ENCODE data around the gene FAM50B. TPM values are rescaled to one million over a fixed set of nuclear protein-coding genes. Genes with fewer than 3 reads are reported as not detected.
A peak's percentile ranks its signal among the peaks of the same experiment; 100 is the strongest.

Gene FAM50B
- total RNA-seq, 4 donors from 2014 or later: 1.8 to 25.4 (median 12.2) TPM

DNA sequence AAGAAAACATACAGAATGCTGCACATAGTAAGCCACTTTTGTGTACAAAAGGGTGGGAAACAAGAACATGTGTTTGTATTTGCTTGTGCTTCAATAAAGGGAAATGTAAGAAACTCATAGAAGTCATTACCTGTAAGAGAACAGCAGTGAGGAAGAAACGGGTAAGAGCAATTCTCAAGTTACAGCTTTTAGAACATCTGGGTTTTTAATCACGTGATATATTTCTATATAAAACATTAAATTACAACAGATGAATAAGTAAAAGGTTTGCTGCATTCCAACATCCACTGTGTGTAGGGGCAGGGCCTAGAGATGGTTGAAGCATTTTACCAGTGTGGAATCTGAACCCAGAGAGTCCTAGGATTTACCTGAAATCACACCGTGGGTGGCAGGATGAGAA lies 36.6 kb upstream of the FAM50B start:
- Histone ChIP-seq H3K27ac (peak overlapping the region in 1 of 2 donors; percentile 41), H3K27me3 (no peaks in the 10 kb centered on the region), H3K4me3 (no peak overlapping the region), H3K36me3 (no peaks in the 10 kb centered on the region), H3K4me1 (no peaks in the 10 kb centered on the region), H3K9me3 (no peaks in the 10 kb centered on the region)
- DNase-seq: no peak
- intact Hi-C loops (cut with DNase I; ENCODE audit: low total_unique reads): no loop called here
- no peak for TF ChIP-seq POLR2A (IDR thresholded peaks at IDR 0.05)
- TF ChIP-seq, protein P1, sequence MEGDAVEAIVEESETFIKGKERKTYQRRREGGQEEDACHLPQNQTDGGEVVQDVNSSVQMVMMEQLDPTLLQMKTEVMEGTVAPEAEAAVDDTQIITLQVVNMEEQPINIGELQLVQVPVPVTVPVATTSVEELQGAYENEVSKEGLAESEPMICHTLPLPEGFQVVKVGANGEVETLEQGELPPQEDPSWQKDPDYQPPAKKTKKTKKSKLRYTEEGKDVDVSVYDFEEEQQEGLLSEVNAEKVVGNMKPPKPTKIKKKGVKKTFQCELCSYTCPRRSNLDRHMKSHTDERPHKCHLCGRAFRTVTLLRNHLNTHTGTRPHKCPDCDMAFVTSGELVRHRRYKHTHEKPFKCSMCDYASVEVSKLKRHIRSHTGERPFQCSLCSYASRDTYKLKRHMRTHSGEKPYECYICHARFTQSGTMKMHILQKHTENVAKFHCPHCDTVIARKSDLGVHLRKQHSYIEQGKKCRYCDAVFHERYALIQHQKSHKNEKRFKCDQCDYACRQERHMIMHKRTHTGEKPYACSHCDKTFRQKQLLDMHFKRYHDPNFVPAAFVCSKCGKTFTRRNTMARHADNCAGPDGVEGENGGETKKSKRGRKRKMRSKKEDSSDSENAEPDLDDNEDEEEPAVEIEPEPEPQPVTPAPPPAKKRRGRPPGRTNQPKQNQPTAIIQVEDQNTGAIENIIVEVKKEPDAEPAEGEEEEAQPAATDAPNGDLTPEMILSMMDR (IDR thresholded peaks at IDR 0.05): no peak

DNA sequence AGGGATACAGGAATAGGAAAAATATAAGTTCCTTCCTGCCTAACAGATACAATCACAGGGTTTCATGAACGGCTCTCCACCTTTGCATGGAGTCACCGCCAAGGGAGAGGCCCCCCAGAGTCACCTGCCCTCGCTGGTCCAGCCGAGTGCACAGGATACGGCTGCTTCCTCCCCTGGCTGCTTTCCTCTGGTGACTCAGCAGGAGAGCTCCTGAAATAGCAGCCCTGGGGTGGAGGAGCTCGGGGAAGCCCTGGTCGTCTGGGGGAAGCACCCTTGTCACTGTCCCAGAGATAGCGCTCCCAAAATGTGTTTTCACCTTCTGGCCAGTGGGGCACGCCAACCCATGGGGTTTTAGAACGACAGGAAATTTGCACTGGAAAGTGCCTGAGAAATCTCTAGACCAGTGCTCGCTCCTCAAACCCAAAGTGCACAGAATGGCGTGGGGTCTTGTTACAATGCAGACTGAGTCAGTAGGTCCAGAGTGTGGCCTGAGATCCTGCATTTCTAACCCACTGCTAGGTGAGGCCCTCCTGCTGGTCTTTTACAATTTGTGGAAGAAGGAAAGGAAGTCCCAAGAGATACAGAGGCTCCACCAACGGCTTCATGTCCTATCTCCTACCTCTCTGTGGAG lies 35.9 kb upstream of the FAM50B start:
- Histone ChIP-seq H3K36me3 (no peaks in the 10 kb centered on the region), H3K27ac (peak overlapping the region in 1 of 2 donors; percentile 41), H3K4me3 (no peak overlapping the region), H3K9me3 (no peaks in the 10 kb centered on the region), H3K27me3 (no peaks in the 10 kb centered on the region), H3K4me1 (no peaks in the 10 kb centered on the region)
- TF ChIP-seq, protein P1 (IDR thresholded peaks at IDR 0.05): no peak
- no peak for TF ChIP-seq POLR2A (IDR thresholded peaks at IDR 0.05)
- DNase-seq: peak; percentile 39 to 69
- intact Hi-C loops (cut with DNase I; ENCODE audit: low total_unique reads): no loop called here

DNA sequence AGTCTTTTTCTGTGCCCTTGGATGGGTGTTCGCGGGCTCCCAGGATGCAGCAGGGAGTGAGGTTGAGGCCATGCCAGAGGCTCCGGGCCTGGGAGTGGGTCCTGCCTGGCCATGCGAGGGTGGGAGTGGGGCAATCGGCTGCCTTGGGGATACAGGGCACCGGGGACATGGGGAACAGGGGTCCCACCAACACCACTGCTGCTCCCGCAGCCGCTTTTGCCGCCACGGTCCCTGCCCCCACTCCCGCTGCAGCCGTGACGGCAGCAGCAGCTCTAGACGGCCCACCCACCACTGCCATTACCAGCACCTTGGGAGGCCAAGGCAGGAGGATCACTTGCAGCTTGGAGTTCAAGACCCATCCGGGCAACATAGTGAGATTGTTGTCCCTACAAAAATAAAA lies 35.3 kb upstream of the FAM50B start:
- DNase-seq: no peak
- Histone ChIP-seq H3K27ac (no peak overlapping the region), H3K9me3 (no peaks in the 10 kb centered on the region), H3K4me1 (no peaks in the 10 kb centered on the region), H3K4me3 (no peak overlapping the region), H3K27me3 (no peaks in the 10 kb centered on the region), H3K36me3 (no peaks in the 10 kb centered on the region)
- no peak for TF ChIP-seq POLR2A (IDR thresholded peaks at IDR 0.05)
- TF ChIP-seq, protein P1 (IDR thresholded peaks at IDR 0.05): no peak
- intact Hi-C loops (cut with DNase I; ENCODE audit: low total_unique reads): no loop called here

DNA sequence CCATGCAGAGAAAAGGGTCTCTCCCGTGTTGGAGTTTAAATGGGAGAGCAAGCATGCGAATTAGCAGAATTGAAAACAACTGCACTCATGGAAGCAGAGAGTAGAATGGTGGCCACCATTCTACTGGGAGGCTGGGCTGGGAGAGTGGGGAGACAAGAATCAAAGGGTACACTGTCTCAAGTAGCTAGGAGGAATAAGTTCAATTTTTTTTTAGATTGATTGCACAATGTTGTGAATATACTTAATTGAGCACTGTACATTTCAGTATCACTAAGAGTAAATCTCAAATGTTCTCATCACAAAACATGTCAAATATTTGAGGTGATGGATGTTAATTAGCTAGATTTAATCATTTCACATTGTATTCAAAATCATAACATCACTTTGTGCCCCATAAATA lies 34.6 kb upstream of the FAM50B start:
- H3K36me3 ChIP-seq: no peaks in the 10 kb centered on the region
- H3K9me3 ChIP-seq: no peaks in the 10 kb centered on the region
- TF ChIP-seq, protein P1 (IDR thresholded peaks at IDR 0.05): no peak
- TF ChIP-seq POLR2A (IDR thresholded peaks at IDR 0.05): no peak
- no peak for DNase-seq
- intact Hi-C loops (cut with DNase I; ENCODE audit: low total_unique reads): no loop called here
- H3K27ac ChIP-seq: no peak overlapping the region
- no peaks in the 10 kb centered on the region for H3K4me1 ChIP-seq
- H3K27me3 ChIP-seq: no peaks in the 10 kb centered on the region
- no peak overlapping the region for H3K4me3 ChIP-seq

DNA sequence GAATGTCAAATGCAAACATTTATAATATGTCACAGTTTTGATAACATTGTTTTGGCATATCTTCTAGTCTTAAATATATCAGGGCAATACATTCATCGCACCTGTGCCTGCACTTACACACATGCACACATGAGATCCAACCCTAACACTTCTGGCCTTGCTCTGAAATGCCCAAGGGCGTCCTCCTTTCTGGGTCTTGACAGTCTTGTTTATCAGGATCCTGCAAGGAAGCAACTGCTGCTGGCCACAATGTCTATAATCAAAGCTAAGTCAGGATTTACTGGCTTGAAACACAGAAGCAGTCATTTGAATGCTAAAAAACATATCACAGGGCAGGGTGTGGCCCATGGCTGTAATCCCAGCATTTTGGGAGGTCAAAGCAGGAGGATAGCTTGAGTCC lies 32.9 kb upstream of the FAM50B start:
- DNase-seq: no peak
- no peaks in the 10 kb centered on the region for H3K27me3 ChIP-seq
- H3K9me3 ChIP-seq: no peaks in the 10 kb centered on the region
- no peak overlapping the region for H3K4me3 ChIP-seq
- no peaks in the 10 kb centered on the region for H3K36me3 ChIP-seq
- H3K27ac ChIP-seq: no peak overlapping the region
- H3K4me1 ChIP-seq: no peaks in the 10 kb centered on the region
- intact Hi-C loops (cut with DNase I; ENCODE audit: low total_unique reads): no loop called here
- TF ChIP-seq, protein P1 (IDR thresholded peaks at IDR 0.05): no peak
- TF ChIP-seq POLR2A (IDR thresholded peaks at IDR 0.05): no peak

Data from uterus (tissue), 4 donors.